ENCODE measurements around the gene FAM124A. TPM values are rescaled to one million over a fixed set of nuclear protein-coding genes. Genes with fewer than 3 reads are reported as not detected.
"Not testable (repeated sequence)": the region's sequence is repeated elsewhere in the genome, so short reads cannot be mapped to it uniquely, and the experiment has no call there.

Gene FAM124A
- total RNA-seq, 2 experiments from 2014 or later: 0.44 TPM; not detected in 1

- intact Hi-C loops (cut with micrococcal nuclease; ENCODE audit: unreplicated experiment): loop anchor here (1.0 to 5.0 kb wide), 4 partner anchors 64 to 511 kb away; partner anchors contain the start of gene FAM124A
- H3K9me3 ChIP-seq (ENCODE audit: low read length): no peaks in the 10 kb centered on the region
- no peaks in the 10 kb centered on the region for H3K36me3 ChIP-seq (ENCODE audit: insufficient read depth, low read length)
- ChIA-PET CTCF (ENCODE audit: unreplicated experiment) (interaction anchor here (0.7 to 1.6 kb wide), 7 partner anchors 9 to 1601 kb away, joined by 3 to 18 read pairs (median 3); no protein-coding TSS in a partner anchor), POLR2A (interaction anchor here (0.7 to 3.0 kb wide), 7 partner anchors 12 to 162 kb away, joined by 3 to 11 read pairs (median 3); no protein-coding TSS in a partner anchor)
- H3K4me3 ChIP-seq (ENCODE audit: low read depth, low read length, poor library complexity, severe bottlenecking): no peak overlapping the region
- no peaks in the 10 kb centered on the region for H3K79me2 ChIP-seq (ENCODE audit: insufficient read depth, low read depth, low read length)
- H4K20me1 ChIP-seq (ENCODE audit: insufficient read depth, low read length): no peaks in the 10 kb centered on the region
- H2AFZ ChIP-seq (ENCODE audit: low read length): no peak overlapping the region
- peak; percentile 98 for TF ChIP-seq CTCF (conservative IDR thresholded peaks at IDR 0.05; ENCODE audit: low read length)
- no peak for TF ChIP-seq EZH2phosphoT487 (IDR thresholded peaks at IDR 0.05; ENCODE audit: borderline replicate concordance, low read depth, low read length)
- H3K4me1 ChIP-seq (ENCODE audit: insufficient read depth, low read length, poor library complexity, severe bottlenecking): no peaks in the 10 kb centered on the region
- no peaks in the 10 kb centered on the region for H3K9me2 ChIP-seq (ENCODE audit: insufficient read depth, low read length)
- H3K4me2 ChIP-seq (ENCODE audit: low read length): no peak overlapping the region
- no peak overlapping the region for H3K27ac ChIP-seq (ENCODE audit: low read depth, low read length, poor library complexity, severe bottlenecking)
- peak; percentile 78 for DNase-seq (ENCODE audit: low spot score)
- no TSS peak for BruUV-seq (replicated peaks)
These were observed 64.2 kb downstream of the FAM124A start for GRCh38 chr13:51286135-51287002.

- H3K9me2 ChIP-seq (ENCODE audit: insufficient read depth, low read length): no peaks in the 10 kb centered on the region
- no peak overlapping the region for H3K27ac ChIP-seq (ENCODE audit: low read depth, low read length, poor library complexity, severe bottlenecking)
- POLR2A ChIA-PET: interaction anchor here (0.7 to 3.0 kb wide), 2 partner anchors 22 to 148 kb away, joined by 4 to 11 read pairs; no protein-coding TSS in a partner anchor
- no TSS peak for BruUV-seq (replicated peaks)
- H3K9me3 ChIP-seq (ENCODE audit: low read length): no peaks in the 10 kb centered on the region
- TF ChIP-seq EZH2phosphoT487 (IDR thresholded peaks at IDR 0.05; ENCODE audit: borderline replicate concordance, low read depth, low read length) (no peak), CTCF (conservative IDR thresholded peaks at IDR 0.05; ENCODE audit: low read length) (no peak)
- H3K4me2 ChIP-seq (ENCODE audit: low read length): no peak overlapping the region
- no peak overlapping the region for H3K4me3 ChIP-seq (ENCODE audit: low read depth, low read length, poor library complexity, severe bottlenecking)
- CTCF ChIA-PET (ENCODE audit: unreplicated experiment): interaction anchor here (1.1 kb wide), 1 partner anchor 34 kb away, joined by 4 read pairs; no protein-coding TSS in a partner anchor
- H3K36me3 ChIP-seq (ENCODE audit: insufficient read depth, low read length): no peaks in the 10 kb centered on the region
- no peak for DNase-seq (ENCODE audit: low spot score)
- no peaks in the 10 kb centered on the region for H3K4me1 ChIP-seq (ENCODE audit: insufficient read depth, low read length, poor library complexity, severe bottlenecking)
- H2AFZ ChIP-seq (ENCODE audit: low read length): no peak overlapping the region
- no peaks in the 10 kb centered on the region for H4K20me1 ChIP-seq (ENCODE audit: insufficient read depth, low read length)
- H3K79me2 ChIP-seq (ENCODE audit: insufficient read depth, low read depth, low read length): no peaks in the 10 kb centered on the region
- intact Hi-C loops (cut with micrococcal nuclease; ENCODE audit: unreplicated experiment): loop anchor here (5.0 kb wide), 1 partner anchor 65 kb away; the partner anchor contains the start of gene FAM124A
These were observed 65.6 kb downstream of the FAM124A start for GRCh38 chr13:51287758-51288157.

- not testable (repeated sequence) for H3K27ac ChIP-seq (ENCODE audit: low read depth, low read length, poor library complexity, severe bottlenecking); H3K9me3 ChIP-seq (ENCODE audit: low read length); H3K36me3 ChIP-seq (ENCODE audit: insufficient read depth, low read length); DNase-seq (ENCODE audit: low spot score); H3K4me3 ChIP-seq (ENCODE audit: low read depth, low read length, poor library complexity, severe bottlenecking); H4K20me1 ChIP-seq (ENCODE audit: insufficient read depth, low read length); BruUV-seq (replicated peaks); H3K4me1 ChIP-seq (ENCODE audit: insufficient read depth, low read length, poor library complexity, severe bottlenecking); H3K79me2 ChIP-seq (ENCODE audit: insufficient read depth, low read depth, low read length); H2AFZ ChIP-seq (ENCODE audit: low read length); H3K9me2 ChIP-seq (ENCODE audit: insufficient read depth, low read length); H3K4me2 ChIP-seq (ENCODE audit: low read length)
- POLR2A ChIA-PET: interaction anchor here (3.0 kb wide), 1 partner anchor 22 kb away, joined by 11 read pairs; no protein-coding TSS in a partner anchor
- CTCF ChIA-PET (ENCODE audit: unreplicated experiment): interaction anchor here (1.1 kb wide), 1 partner anchor 34 kb away, joined by 4 read pairs; no protein-coding TSS in a partner anchor
- intact Hi-C loops (cut with micrococcal nuclease; ENCODE audit: unreplicated experiment): loop anchor here (5.0 kb wide), 1 partner anchor 66 kb away; the partner anchor contains the start of gene FAM124A
These were observed 66.1 kb downstream of the FAM124A start for GRCh38 chr13:51288254-51288653.

Data from OCI-LY7 (cell line).